ENCODE measurements around the gene SEPTIN2. TPM values are rescaled to one million over a fixed set of nuclear protein-coding genes. Genes with fewer than 3 reads are reported as not detected.

Gene SEPTIN2
- total RNA-seq, 1 experiment from 2014 or later: 353 TPM

DNA sequence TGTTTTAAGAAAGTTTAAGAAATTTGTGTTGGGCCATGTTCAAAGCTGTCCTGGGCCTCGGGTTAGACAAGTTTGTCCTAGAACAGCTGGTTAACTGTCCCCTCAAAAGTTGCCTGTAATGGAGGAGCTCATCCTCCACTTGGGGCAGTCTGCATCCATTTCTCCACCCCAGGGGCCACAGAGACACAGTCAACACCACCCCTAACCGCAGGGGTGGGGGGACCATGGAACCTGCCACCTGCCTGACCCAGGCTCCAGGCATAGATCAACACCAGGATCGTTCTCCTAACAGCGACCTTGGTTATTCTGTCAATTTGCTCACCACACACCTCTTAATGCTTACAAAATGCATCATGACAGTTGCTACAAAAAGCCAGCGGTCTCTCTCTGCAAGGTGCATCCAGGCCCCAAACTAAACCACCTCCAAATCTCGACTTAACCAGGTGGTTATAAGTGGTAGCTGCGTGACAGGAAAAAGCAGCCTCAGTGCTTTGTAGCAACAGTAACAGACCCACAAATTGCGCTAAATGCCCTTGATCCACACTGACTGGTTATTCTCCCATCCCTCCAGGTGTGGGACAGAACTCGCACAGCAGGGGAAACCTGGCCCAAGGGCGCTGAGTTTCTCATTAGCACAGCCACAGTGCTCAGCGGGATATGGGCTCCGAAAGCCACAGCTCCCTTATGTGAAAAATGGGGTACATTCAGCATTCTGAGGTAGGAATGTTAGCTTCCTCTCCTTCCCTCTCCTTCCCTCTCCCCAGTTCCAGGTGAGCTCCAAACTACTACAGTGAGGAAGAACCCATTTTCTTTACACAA, 48.3 kb upstream of the SEPTIN2 start:
- Mint-ChIP-seq H3K36me3 (peaks cover 42% of the 10 kb centered on the region), H3K27ac (peak overlapping the region; percentile 55; the same call in 1 of the 2 replicates), H3K9me3 (no peaks in the 10 kb centered on the region), H3K27me3 (ENCODE audit: low read depth) (no peaks in the 10 kb centered on the region), H3K4me1 (peaks cover 32% of the 10 kb centered on the region), H3K4me3 (no peak overlapping the region)
- ATAC-seq (no peak), DNase-seq (ENCODE audit: low spot score) (no peak)
- ChIA-PET CTCF (interaction anchor here (0.6 to 1.2 kb wide), 3 partner anchors 9 to 125 kb away, joined by 3 read pairs; no protein-coding TSS in a partner anchor), POLR2A (no interaction called here)
- TF ChIP-seq EMX1 (CRISPR knock-in tag; IDR thresholded peaks at IDR 0.05) (no peak), SOX15 (CRISPR knock-in tag; IDR thresholded peaks at IDR 0.05) (no peak), ZNF317 (CRISPR knock-in tag; IDR thresholded peaks at IDR 0.05; ENCODE audit: borderline replicate concordance, low read depth) (no peak), IRF2 (CRISPR knock-in tag; IDR thresholded peaks at IDR 0.05; ENCODE audit: borderline replicate concordance, low read depth) (no peak), TP53 (CRISPR knock-in tag; IDR thresholded peaks at IDR 0.05) (no peak), ZNF232 (CRISPR knock-in tag; IDR thresholded peaks at IDR 0.05) (no peak), GABPB1 (CRISPR knock-in tag; IDR thresholded peaks at IDR 0.05) (no peak)
- TF ChIP-seq, protein P1, sequence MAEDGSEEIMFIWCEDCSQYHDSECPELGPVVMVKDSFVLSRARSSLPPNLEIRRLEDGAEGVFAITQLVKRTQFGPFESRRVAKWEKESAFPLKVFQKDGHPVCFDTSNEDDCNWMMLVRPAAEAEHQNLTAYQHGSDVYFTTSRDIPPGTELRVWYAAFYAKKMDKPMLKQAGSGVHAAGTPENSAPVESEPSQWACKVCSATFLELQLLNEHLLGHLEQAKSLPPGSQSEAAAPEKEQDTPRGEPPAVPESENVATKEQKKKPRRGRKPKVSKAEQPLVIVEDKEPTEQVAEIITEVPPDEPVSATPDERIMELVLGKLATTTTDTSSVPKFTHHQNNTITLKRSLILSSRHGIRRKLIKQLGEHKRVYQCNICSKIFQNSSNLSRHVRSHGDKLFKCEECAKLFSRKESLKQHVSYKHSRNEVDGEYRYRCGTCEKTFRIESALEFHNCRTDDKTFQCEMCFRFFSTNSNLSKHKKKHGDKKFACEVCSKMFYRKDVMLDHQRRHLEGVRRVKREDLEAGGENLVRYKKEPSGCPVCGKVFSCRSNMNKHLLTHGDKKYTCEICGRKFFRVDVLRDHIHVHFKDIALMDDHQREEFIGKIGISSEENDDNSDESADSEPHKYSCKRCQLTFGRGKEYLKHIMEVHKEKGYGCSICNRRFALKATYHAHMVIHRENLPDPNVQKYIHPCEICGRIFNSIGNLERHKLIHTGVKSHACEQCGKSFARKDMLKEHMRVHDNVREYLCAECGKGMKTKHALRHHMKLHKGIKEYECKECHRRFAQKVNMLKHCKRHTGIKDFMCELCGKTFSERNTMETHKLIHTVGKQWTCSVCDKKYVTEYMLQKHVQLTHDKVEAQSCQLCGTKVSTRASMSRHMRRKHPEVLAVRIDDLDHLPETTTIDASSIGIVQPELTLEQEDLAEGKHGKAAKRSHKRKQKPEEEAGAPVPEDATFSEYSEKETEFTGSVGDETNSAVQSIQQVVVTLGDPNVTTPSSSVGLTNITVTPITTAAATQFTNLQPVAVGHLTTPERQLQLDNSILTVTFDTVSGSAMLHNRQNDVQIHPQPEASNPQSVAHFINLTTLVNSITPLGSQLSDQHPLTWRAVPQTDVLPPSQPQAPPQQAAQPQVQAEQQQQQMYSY (CRISPR knock-in tag; IDR thresholded peaks at IDR 0.05): no peak

DNA sequence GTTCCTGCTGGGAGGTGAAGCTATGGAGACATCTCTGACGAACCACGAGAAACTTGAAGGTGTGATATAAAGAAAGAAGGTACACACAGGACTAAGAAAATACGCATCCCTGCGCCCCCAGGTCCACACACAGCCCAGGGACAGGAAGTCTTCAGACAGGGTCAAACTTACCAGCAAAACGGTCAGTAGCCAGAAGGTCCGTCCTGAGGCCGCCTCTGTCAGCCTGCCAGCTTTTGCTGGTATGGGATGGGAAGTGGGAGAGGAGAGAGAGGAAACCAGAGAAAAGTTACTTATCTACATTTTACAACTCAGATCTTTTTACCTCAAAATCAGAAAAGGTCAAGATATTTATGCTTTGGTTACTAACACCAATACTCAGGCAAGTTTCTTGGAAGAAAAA, 47.4 kb upstream of the SEPTIN2 start:
- POLR2A ChIA-PET: no interaction called here
- Mint-ChIP-seq H3K4me3 (no peak overlapping the region), H3K4me1 (peaks cover 33% of the 10 kb centered on the region), H3K9me3 (no peaks in the 10 kb centered on the region), H3K27me3 (ENCODE audit: low read depth) (no peaks in the 10 kb centered on the region), H3K36me3 (peaks cover 34% of the 10 kb centered on the region), H3K27ac (peak overlapping the region; percentile 54; the same call in 1 of the 2 replicates)
- CTCF ChIA-PET: interaction anchor here (1.2 kb wide), 1 partner anchor 124 kb away, joined by 3 read pairs; no protein-coding TSS in a partner anchor
- DNase-seq (ENCODE audit: low spot score) (no peak), ATAC-seq (no peak)
- TF ChIP-seq ETV6 (CRISPR knock-in tag; IDR thresholded peaks at IDR 0.05) (no peak), IRF2 (CRISPR knock-in tag; IDR thresholded peaks at IDR 0.05; ENCODE audit: borderline replicate concordance, low read depth) (no peak), GABPB1 (CRISPR knock-in tag; IDR thresholded peaks at IDR 0.05) (no peak), ZNF219 (CRISPR knock-in tag; IDR thresholded peaks at IDR 0.05; ENCODE audit: borderline replicate concordance) (no peak), RORB (CRISPR knock-in tag; IDR thresholded peaks at IDR 0.05) (no peak), OVOL2 (CRISPR knock-in tag; IDR thresholded peaks at IDR 0.05; ENCODE audit: borderline replicate concordance) (no peak), TEAD1 (CRISPR knock-in tag; IDR thresholded peaks at IDR 0.05) (no peak), ZBTB21 (CRISPR knock-in tag; IDR thresholded peaks at IDR 0.05; ENCODE audit: borderline replicate concordance) (no peak), GRHL2 (CRISPR knock-in tag; IDR thresholded peaks at IDR 0.05; ENCODE audit: insufficient replicate concordance, severe bottlenecking) (no peak), CREM (CRISPR knock-in tag; IDR thresholded peaks at IDR 0.05) (no peak)
- TF ChIP-seq, protein P2, sequence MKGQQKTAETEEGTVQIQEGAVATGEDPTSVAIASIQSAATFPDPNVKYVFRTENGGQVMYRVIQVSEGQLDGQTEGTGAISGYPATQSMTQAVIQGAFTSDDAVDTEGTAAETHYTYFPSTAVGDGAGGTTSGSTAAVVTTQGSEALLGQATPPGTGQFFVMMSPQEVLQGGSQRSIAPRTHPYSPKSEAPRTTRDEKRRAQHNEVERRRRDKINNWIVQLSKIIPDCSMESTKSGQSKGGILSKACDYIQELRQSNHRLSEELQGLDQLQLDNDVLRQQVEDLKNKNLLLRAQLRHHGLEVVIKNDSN (CRISPR knock-in tag; IDR thresholded peaks at IDR 0.05): no peak
- TF ChIP-seq, protein P3, sequence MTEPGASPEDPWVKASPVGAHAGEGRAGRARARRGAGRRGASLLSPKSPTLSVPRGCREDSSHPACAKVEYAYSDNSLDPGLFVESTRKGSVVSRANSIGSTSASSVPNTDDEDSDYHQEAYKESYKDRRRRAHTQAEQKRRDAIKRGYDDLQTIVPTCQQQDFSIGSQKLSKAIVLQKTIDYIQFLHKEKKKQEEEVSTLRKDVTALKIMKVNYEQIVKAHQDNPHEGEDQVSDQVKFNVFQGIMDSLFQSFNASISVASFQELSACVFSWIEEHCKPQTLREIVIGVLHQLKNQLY (CRISPR knock-in tag; IDR thresholded peaks at IDR 0.05): no peak
- TF ChIP-seq, protein P4, sequence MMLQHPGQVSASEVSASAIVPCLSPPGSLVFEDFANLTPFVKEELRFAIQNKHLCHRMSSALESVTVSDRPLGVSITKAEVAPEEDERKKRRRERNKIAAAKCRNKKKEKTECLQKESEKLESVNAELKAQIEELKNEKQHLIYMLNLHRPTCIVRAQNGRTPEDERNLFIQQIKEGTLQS (CRISPR knock-in tag; conservative IDR thresholded peaks at IDR 0.05): no peak
- TF ChIP-seq, protein P5, sequence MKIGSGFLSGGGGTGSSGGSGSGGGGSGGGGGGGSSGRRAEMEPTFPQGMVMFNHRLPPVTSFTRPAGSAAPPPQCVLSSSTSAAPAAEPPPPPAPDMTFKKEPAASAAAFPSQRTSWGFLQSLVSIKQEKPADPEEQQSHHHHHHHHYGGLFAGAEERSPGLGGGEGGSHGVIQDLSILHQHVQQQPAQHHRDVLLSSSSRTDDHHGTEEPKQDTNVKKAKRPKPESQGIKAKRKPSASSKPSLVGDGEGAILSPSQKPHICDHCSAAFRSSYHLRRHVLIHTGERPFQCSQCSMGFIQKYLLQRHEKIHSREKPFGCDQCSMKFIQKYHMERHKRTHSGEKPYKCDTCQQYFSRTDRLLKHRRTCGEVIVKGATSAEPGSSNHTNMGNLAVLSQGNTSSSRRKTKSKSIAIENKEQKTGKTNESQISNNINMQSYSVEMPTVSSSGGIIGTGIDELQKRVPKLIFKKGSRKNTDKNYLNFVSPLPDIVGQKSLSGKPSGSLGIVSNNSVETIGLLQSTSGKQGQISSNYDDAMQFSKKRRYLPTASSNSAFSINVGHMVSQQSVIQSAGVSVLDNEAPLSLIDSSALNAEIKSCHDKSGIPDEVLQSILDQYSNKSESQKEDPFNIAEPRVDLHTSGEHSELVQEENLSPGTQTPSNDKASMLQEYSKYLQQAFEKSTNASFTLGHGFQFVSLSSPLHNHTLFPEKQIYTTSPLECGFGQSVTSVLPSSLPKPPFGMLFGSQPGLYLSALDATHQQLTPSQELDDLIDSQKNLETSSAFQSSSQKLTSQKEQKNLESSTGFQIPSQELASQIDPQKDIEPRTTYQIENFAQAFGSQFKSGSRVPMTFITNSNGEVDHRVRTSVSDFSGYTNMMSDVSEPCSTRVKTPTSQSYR (CRISPR knock-in tag; IDR thresholded peaks at IDR 0.05): no peak
- TF ChIP-seq, protein P6, sequence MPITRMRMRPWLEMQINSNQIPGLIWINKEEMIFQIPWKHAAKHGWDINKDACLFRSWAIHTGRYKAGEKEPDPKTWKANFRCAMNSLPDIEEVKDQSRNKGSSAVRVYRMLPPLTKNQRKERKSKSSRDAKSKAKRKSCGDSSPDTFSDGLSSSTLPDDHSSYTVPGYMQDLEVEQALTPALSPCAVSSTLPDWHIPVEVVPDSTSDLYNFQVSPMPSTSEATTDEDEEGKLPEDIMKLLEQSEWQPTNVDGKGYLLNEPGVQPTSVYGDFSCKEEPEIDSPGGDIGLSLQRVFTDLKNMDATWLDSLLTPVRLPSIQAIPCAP (CRISPR knock-in tag; IDR thresholded peaks at IDR 0.05): no peak
- TF ChIP-seq, protein P7, sequence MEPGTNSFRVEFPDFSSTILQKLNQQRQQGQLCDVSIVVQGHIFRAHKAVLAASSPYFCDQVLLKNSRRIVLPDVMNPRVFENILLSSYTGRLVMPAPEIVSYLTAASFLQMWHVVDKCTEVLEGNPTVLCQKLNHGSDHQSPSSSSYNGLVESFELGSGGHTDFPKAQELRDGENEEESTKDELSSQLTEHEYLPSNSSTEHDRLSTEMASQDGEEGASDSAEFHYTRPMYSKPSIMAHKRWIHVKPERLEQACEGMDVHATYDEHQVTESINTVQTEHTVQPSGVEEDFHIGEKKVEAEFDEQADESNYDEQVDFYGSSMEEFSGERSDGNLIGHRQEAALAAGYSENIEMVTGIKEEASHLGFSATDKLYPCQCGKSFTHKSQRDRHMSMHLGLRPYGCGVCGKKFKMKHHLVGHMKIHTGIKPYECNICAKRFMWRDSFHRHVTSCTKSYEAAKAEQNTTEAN (CRISPR knock-in tag; IDR thresholded peaks at IDR 0.05): no peak
- TF ChIP-seq, protein P8, sequence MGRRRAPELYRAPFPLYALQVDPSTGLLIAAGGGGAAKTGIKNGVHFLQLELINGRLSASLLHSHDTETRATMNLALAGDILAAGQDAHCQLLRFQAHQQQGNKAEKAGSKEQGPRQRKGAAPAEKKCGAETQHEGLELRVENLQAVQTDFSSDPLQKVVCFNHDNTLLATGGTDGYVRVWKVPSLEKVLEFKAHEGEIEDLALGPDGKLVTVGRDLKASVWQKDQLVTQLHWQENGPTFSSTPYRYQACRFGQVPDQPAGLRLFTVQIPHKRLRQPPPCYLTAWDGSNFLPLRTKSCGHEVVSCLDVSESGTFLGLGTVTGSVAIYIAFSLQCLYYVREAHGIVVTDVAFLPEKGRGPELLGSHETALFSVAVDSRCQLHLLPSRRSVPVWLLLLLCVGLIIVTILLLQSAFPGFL (CRISPR knock-in tag; IDR thresholded peaks at IDR 0.05; ENCODE audit: borderline replicate concordance): no peak
